ENCODE data around the gene CEACAM21.

CEACAM21 gene

DNA sequence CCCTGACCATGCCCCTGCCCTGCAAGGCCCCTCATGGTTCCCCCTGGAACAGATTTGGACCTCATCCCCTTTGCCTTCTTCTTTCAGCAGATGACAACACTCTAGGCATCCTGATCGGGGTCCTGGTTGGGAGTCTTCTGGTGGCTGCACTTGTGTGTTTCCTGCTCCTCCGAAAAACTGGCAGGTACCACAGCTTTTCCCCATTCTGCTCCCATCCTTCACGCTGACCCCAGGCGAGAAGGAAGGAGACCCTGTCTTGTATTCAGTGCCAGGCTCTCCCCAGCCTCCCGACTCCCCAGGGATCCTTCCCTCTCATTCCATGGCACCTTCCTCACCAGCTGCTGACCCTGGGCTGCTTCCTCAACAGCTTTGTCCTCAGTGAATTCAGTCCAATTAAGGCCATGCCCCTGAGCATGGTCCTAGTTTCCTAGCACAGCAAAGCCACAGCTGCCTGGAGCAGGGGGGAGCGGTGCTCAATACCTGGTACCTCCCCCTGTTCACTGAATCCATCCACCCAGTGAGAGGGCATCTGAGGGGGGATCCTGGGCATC lies 8.4 kb downstream of the CEACAM21 start:
- no peak overlapping the region for H3K4ac ChIP-seq (ENCODE audit: low read length)
- H3K27me3 ChIP-seq (ENCODE audit: control insufficient read depth in 3 of 3, insufficient read depth in 3 of 3, low read depth in 1 of 3, low read length in 3 of 3), result no peaks in the 10 kb centered on the region
- no peak overlapping the region for H3K23ac ChIP-seq (ENCODE audit: low read depth, low read length, poor library complexity)
- no peak overlapping the region for H2BK12ac ChIP-seq (ENCODE audit: low read length)
- no peak overlapping the region for H4K8ac ChIP-seq (ENCODE audit: low read depth, low read length)
- H3K4me3 ChIP-seq (ENCODE audit: low read length in 2 of 2), result no peak overlapping the region
- WGBS, 2 donors (ENCODE audit: extremely low coverage in 2 of 2, insufficient read length in 2 of 2, insufficient replicate concordance in 1 of 2), result no CpG with 5 or more reads among the region's 6 CpGs
- H2AFZ ChIP-seq (ENCODE audit: low read length), result no peak overlapping the region
- H3K9me3 ChIP-seq (replicated peaks in 1 of 2; ENCODE audit: control insufficient read depth in 2 of 2, insufficient read depth in 1 of 2, low read depth in 1 of 2, low read length in 2 of 2), result peaks cover 0 to 17% of the 10 kb centered on the region in 2 donors
- DNase-seq (ENCODE audit: low spot score), result no peak
- no peak overlapping the region for H3K9ac ChIP-seq (ENCODE audit: low read depth, low read length, poor library complexity)
- H3K4me1 ChIP-seq (ENCODE audit: control insufficient read depth in 2 of 2, insufficient read depth in 1 of 2, low read depth in 1 of 2, low read length in 2 of 2), result no peaks in the 10 kb centered on the region
- no peak overlapping the region for H2AK5ac ChIP-seq (ENCODE audit: low read depth, low read length)
- H3K36me3 ChIP-seq (replicated peaks in 1 of 2; ENCODE audit: control insufficient read depth in 2 of 2, insufficient read depth in 2 of 2, low read length in 2 of 2), result no peaks in the 10 kb centered on the region
- no peak overlapping the region for H2BK120ac ChIP-seq (ENCODE audit: low read depth, low read length)
- no peak overlapping the region for H4K91ac ChIP-seq (ENCODE audit: low read depth, low read length, poor library complexity)
- no peaks in the 10 kb centered on the region for H3K79me1 ChIP-seq (ENCODE audit: low read depth, low read length)
- H3K27ac ChIP-seq (replicated peaks; ENCODE audit: low read length), result no peak overlapping the region
- no peak overlapping the region for H3K18ac ChIP-seq (ENCODE audit: low read length)
- H2BK5ac ChIP-seq (ENCODE audit: low read length), result no peak overlapping the region
- H3K14ac ChIP-seq (ENCODE audit: low read length), result no peak overlapping the region
- H3K4me2 ChIP-seq (ENCODE audit: insufficient read depth, low read length, poor library complexity, severe bottlenecking), result no peak overlapping the region
- H2BK15ac ChIP-seq (ENCODE audit: low read length), result no peak overlapping the region

- no CpG with 5 or more reads among the region's 1 CpG for WGBS, 2 donors (ENCODE audit: extremely low coverage in 2 of 2, insufficient read length in 2 of 2, insufficient replicate concordance in 1 of 2)
- no peak overlapping the region for H4K91ac ChIP-seq (ENCODE audit: low read depth, low read length, poor library complexity)
- H2AK5ac ChIP-seq (ENCODE audit: low read depth, low read length), result no peak overlapping the region
These were observed 9.0 kb downstream of the CEACAM21 start for GRCh38 chr19:41584931-41585330.

GRCh38 chr19:41586064-41586463 lies 10.1 kb downstream of the CEACAM21 start:
- Histone ChIP-seq H3K4me1 (ENCODE audit: control insufficient read depth in 2 of 2, insufficient read depth in 1 of 2, low read depth in 1 of 2, low read length in 2 of 2) (no peaks in the 10 kb centered on the region), H3K27ac (replicated peaks; ENCODE audit: low read length) (no peak overlapping the region), H3K18ac (ENCODE audit: low read length) (no peak overlapping the region), H2BK120ac (ENCODE audit: low read depth, low read length) (no peak overlapping the region), H2AK5ac (ENCODE audit: low read depth, low read length) (no peak overlapping the region), H4K91ac (ENCODE audit: low read depth, low read length, poor library complexity) (no peak overlapping the region), H2BK5ac (ENCODE audit: low read length) (no peak overlapping the region), H3K4me2 (ENCODE audit: insufficient read depth, low read length, poor library complexity, severe bottlenecking) (no peak overlapping the region), H3K36me3 (replicated peaks in 1 of 2; ENCODE audit: control insufficient read depth in 2 of 2, insufficient read depth in 2 of 2, low read length in 2 of 2) (no peaks in the 10 kb centered on the region), H3K4me3 (ENCODE audit: low read length in 2 of 2) (no peak overlapping the region), H3K79me1 (ENCODE audit: low read depth, low read length) (no peaks in the 10 kb centered on the region), H3K14ac (ENCODE audit: low read length) (no peak overlapping the region), H4K8ac (ENCODE audit: low read depth, low read length) (no peak overlapping the region), H2BK12ac (ENCODE audit: low read length) (no peak overlapping the region), H2BK15ac (ENCODE audit: low read length) (no peak overlapping the region), H3K23ac (ENCODE audit: low read depth, low read length, poor library complexity) (no peak overlapping the region), H3K9me3 (replicated peaks in 1 of 2; ENCODE audit: control insufficient read depth in 2 of 2, insufficient read depth in 1 of 2, low read depth in 1 of 2, low read length in 2 of 2) (peaks cover 0 to 15% of the 10 kb centered on the region in 2 donors), H3K4ac (ENCODE audit: low read length) (no peak overlapping the region), H3K27me3 (ENCODE audit: control insufficient read depth in 3 of 3, insufficient read depth in 3 of 3, low read depth in 1 of 3, low read length in 3 of 3) (no peaks in the 10 kb centered on the region), H2AFZ (ENCODE audit: low read length) (no peak overlapping the region), H3K9ac (ENCODE audit: low read depth, low read length, poor library complexity) (no peak overlapping the region)
- DNase-seq (ENCODE audit: low spot score), result no peak

More at GRCh38 chr19:41584931-41585330, 9.0 kb downstream of the CEACAM21 start:
- no peak overlapping the region for H3K4ac ChIP-seq (ENCODE audit: low read length)
- H3K79me1 ChIP-seq (ENCODE audit: low read depth, low read length), result no peaks in the 10 kb centered on the region
- H2AFZ ChIP-seq (ENCODE audit: low read length), result no peak overlapping the region
- H3K14ac ChIP-seq (ENCODE audit: low read length), result no peak overlapping the region
- H3K4me1 ChIP-seq (ENCODE audit: control insufficient read depth in 2 of 2, insufficient read depth in 1 of 2, low read depth in 1 of 2, low read length in 2 of 2), result no peaks in the 10 kb centered on the region
- no peak overlapping the region for H3K18ac ChIP-seq (ENCODE audit: low read length)
- no peak overlapping the region for H2BK12ac ChIP-seq (ENCODE audit: low read length)
- H2BK5ac ChIP-seq (ENCODE audit: low read length), result no peak overlapping the region
- no peak overlapping the region for H3K4me3 ChIP-seq (ENCODE audit: low read length in 2 of 2)
- DNase-seq (ENCODE audit: low spot score), result no peak
- H3K4me2 ChIP-seq (ENCODE audit: insufficient read depth, low read length, poor library complexity, severe bottlenecking), result no peak overlapping the region
- H3K9me3 ChIP-seq (replicated peaks in 1 of 2; ENCODE audit: control insufficient read depth in 2 of 2, insufficient read depth in 1 of 2, low read depth in 1 of 2, low read length in 2 of 2), result peaks cover 0 to 14% of the 10 kb centered on the region in 2 donors
- H3K9ac ChIP-seq (ENCODE audit: low read depth, low read length, poor library complexity), result no peak overlapping the region
- H3K36me3 ChIP-seq (replicated peaks in 1 of 2; ENCODE audit: control insufficient read depth in 2 of 2, insufficient read depth in 2 of 2, low read length in 2 of 2), result no peaks in the 10 kb centered on the region
- no peak overlapping the region for H3K23ac ChIP-seq (ENCODE audit: low read depth, low read length, poor library complexity)
- H2BK15ac ChIP-seq (ENCODE audit: low read length), result no peak overlapping the region
- H3K27ac ChIP-seq (replicated peaks; ENCODE audit: low read length), result no peak overlapping the region
- H3K27me3 ChIP-seq (ENCODE audit: control insufficient read depth in 3 of 3, insufficient read depth in 3 of 3, low read depth in 1 of 3, low read length in 3 of 3), result no peaks in the 10 kb centered on the region
- H2BK120ac ChIP-seq (ENCODE audit: low read depth, low read length), result no peak overlapping the region
- no peak overlapping the region for H4K8ac ChIP-seq (ENCODE audit: low read depth, low read length)

DNA sequence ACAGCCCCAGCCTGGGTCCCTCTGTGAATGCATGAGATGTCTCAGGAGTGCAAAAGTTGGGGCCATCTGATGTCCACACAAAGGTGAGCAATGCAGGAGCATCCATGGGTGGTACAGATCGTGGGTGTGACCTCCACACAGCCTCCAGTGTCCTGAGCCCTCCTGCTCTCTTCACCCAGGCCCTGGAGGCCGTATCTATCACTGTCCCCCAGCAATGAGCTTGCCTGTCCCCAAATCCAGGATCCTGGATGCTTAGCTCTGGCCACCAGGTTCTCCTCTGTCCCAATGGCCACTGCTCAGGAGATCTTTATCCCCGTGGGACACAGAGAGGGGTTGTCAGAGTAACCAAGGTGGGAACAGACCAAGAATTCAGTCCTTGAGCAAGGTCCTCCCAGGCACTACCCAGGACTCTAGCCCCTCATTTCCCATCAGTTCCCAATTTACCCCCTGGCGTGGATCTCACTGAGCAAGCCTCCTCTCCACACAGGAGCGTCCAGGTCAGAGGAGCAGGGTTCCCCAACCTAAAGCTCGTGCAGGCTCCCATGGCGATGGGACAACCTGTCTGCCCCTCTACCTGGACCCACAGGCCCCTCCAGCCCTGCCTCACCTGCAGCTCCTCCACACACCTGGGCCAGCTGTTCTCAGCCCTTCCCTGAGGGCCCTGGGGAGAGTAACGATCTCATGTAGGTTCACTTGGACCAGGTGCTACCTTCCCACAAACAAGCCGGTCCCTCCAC lies 11.3 kb downstream of the CEACAM21 start:
- H2AK5ac ChIP-seq (ENCODE audit: low read depth, low read length), result no peak overlapping the region
- no peak overlapping the region for H3K23ac ChIP-seq (ENCODE audit: low read depth, low read length, poor library complexity)
- no peak overlapping the region for H3K4me2 ChIP-seq (ENCODE audit: insufficient read depth, low read length, poor library complexity, severe bottlenecking)
- DNase-seq (ENCODE audit: low spot score), result no peak
- H2BK15ac ChIP-seq (ENCODE audit: low read length), result no peak overlapping the region
- no peak overlapping the region for H3K14ac ChIP-seq (ENCODE audit: low read length)
- peaks cover 0 to 18% of the 10 kb centered on the region in 2 donors for H3K9me3 ChIP-seq (replicated peaks in 1 of 2; ENCODE audit: control insufficient read depth in 2 of 2, insufficient read depth in 1 of 2, low read depth in 1 of 2, low read length in 2 of 2)
- H4K8ac ChIP-seq (ENCODE audit: low read depth, low read length), result no peak overlapping the region
- no CpG with 5 or more reads among the region's 9 CpGs for WGBS, 2 donors (ENCODE audit: extremely low coverage in 2 of 2, insufficient read length in 2 of 2, insufficient replicate concordance in 1 of 2)
- H2BK12ac ChIP-seq (ENCODE audit: low read length), result no peak overlapping the region
- H3K79me1 ChIP-seq (ENCODE audit: low read depth, low read length), result no peaks in the 10 kb centered on the region
- H4K91ac ChIP-seq (ENCODE audit: low read depth, low read length, poor library complexity), result no peak overlapping the region
- no peak overlapping the region for H2AFZ ChIP-seq (ENCODE audit: low read length)
- no peak overlapping the region for H3K4ac ChIP-seq (ENCODE audit: low read length)
- no peaks in the 10 kb centered on the region for H3K27me3 ChIP-seq (ENCODE audit: control insufficient read depth in 3 of 3, insufficient read depth in 3 of 3, low read depth in 1 of 3, low read length in 3 of 3)
- no peak overlapping the region for H2BK120ac ChIP-seq (ENCODE audit: low read depth, low read length)
- H3K4me1 ChIP-seq (ENCODE audit: control insufficient read depth in 2 of 2, insufficient read depth in 1 of 2, low read depth in 1 of 2, low read length in 2 of 2), result no peaks in the 10 kb centered on the region
- H3K27ac ChIP-seq (replicated peaks; ENCODE audit: low read length), result no peak overlapping the region
- no peaks in the 10 kb centered on the region for H3K36me3 ChIP-seq (replicated peaks in 1 of 2; ENCODE audit: control insufficient read depth in 2 of 2, insufficient read depth in 2 of 2, low read length in 2 of 2)
- H3K4me3 ChIP-seq (ENCODE audit: low read length in 2 of 2), result peak overlapping the region in 1 of 2 donors; percentile 2
- no peak overlapping the region for H2BK5ac ChIP-seq (ENCODE audit: low read length)
- H3K9ac ChIP-seq (ENCODE audit: low read depth, low read length, poor library complexity), result no peak overlapping the region
- H3K18ac ChIP-seq (ENCODE audit: low read length), result no peak overlapping the region

All from neuronal stem cell (in vitro differentiated cells).